Gastrocnemius medialis (tissue), 4 donors: Measurements from ENCODE around the gene FRAS1.

Experiments used
- POLR2A ChIP-seq, 2 donors: fragments of 450-650 bp; IDR thresholded peaks; one replicate each; pipeline ENCODE4 v1.6.1; 2017; ENCODE audit warnings: antibody characterized with exemption in 2 of 2, mild to moderate bottlenecking in 2 of 2, moderate library complexity in 2 of 2
- TF ChIP-seq, protein P1 (sequence below), 5 experiments: fragments of 450-650 bp in 3 of 5; fragments of 200-600 bp in 2 of 5; sonication (generic) in 2 of 5; IDR thresholded peaks in 4 of 5; conservative IDR thresholded peaks in 1 of 5; 1 replicate in 4 of 5; 2 replicates in 1 of 5; pipeline ENCODE4 v1.5.1; 2016 to 2019; ENCODE audit warnings: antibody characterized with exemption in 5 of 5, mild to moderate bottlenecking in 3 of 5, moderate library complexity in 3 of 5

GRCh38 chr4:78360466-78360865 lies 303.3 kb downstream of the FRAS1 start:
- TF ChIP-seq, protein P1, sequence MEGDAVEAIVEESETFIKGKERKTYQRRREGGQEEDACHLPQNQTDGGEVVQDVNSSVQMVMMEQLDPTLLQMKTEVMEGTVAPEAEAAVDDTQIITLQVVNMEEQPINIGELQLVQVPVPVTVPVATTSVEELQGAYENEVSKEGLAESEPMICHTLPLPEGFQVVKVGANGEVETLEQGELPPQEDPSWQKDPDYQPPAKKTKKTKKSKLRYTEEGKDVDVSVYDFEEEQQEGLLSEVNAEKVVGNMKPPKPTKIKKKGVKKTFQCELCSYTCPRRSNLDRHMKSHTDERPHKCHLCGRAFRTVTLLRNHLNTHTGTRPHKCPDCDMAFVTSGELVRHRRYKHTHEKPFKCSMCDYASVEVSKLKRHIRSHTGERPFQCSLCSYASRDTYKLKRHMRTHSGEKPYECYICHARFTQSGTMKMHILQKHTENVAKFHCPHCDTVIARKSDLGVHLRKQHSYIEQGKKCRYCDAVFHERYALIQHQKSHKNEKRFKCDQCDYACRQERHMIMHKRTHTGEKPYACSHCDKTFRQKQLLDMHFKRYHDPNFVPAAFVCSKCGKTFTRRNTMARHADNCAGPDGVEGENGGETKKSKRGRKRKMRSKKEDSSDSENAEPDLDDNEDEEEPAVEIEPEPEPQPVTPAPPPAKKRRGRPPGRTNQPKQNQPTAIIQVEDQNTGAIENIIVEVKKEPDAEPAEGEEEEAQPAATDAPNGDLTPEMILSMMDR (IDR thresholded peaks at IDR 0.05 in 4 of 5, conservative IDR thresholded peaks at IDR 0.05 in 1 of 5): no peak
- TF ChIP-seq POLR2A (IDR thresholded peaks at IDR 0.05): no peak
